Tongue (tissue), 2 donors: ENCODE measurements around the gene AKAP8L. TPM values are rescaled to one million over a fixed set of nuclear protein-coding genes. Genes with fewer than 3 reads are reported as not detected.
A peak's percentile ranks its signal among the peaks of the same experiment; 100 is the strongest.
"Not testable (repeated sequence)": the region's sequence is repeated elsewhere in the genome, so short reads cannot be mapped to it uniquely, and the experiment has no call there.

ENCODE experiments used
- DNase-seq: peaks from one replicate; pipeline ENCODE4 v3.0.0-alpha.2; 2015
- total RNA-seq: library from RNA; depleted of rRNA; stranded (reverse); fragments of >200 nt; gene quantifications from one replicate; pipeline ENCODE4 v1.2.3, GENCODE V29; 2014

The AKAP8L gene
- total RNA-seq, 1 donor from 2014 or later, result 65.4 TPM

DNA sequence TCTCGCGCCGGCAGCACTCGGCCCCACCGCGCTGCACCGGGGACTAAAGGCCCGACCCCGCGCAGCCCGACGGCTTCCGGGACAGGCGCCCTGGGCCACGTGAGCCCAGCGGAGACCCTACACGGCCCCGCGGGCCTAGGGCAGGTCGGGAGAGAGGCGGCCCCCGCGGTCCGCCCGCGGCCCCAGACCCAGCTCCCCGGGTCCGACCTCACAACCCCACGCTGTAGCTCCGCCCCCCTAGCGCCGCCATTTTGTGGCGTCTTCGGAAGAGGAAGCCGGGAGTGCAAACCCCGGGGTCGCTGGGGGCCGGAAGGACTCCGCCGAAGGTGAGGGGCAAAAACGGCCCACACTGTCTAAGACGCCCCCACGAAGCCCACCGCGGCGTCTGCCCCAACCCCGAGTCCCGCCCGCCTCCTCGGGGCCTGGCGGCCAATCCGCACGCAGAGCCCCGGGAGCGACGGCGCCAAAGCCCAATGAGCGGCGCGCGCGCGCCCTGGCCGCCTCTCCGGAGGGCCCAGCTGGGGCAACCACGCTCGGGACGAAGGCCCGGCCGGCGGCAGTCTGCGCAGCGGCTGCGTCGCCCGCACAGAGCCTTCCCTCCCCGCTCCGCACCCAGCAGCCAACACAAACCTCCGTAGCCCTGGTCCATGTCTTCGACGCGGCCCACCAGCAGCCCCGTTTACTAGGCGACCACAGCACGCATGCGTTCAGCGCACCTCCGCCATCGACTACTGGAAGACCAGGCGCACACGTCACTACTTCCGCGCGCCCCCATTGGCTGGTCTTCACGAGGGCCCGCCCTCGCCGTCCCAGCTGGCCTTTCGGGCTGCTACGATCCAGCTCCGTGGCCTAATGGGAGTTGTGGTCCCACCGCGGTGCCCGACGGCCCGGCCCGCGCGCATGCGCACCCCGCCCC is 39.4 kb downstream of the AKAP8L start, which contains the start of gene AKAP8:
Gene AKAP8 (minus strand): TSS at position 705 of the 916 bp plus-strand sequence. CDS start 56 bp downstream, at position 649.
- peak; percentile 99 for DNase-seq

DNA sequence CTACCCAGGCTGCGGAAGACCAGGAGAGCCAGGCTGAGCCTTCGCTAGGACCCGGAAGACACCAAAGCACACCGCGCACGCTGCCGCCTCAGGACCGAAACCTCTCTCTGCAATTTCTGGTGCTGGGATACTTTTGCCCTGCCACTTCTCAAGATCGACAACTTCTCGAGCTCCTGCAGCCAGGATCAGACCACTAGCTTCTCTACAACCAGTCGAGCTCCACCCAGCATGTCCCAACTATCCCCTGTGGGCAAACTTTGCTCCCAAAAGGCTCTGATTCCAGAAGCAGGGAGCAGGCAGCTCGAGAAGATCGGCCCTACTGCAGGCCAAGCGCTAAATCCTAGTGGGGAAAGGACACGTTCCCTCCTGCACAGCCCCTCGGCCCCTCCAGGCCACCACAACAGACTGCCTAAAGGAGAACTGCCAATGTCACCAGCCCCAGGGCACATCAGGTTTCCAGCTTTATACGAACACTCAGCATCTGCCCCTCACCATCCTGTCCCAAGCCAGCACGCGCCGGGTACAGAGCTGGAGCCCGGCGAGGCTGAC is 40.2 kb downstream of the AKAP8L start:
- peak; percentile 73 for DNase-seq

- DNase-seq, result no peak
Observed at GRCh38 chr19:15374796-15375440, 43.9 kb downstream of the AKAP8L start.

- no peak for DNase-seq
Observed at GRCh38 chr19:15374105-15374651, 44.6 kb downstream of the AKAP8L start.

DNA sequence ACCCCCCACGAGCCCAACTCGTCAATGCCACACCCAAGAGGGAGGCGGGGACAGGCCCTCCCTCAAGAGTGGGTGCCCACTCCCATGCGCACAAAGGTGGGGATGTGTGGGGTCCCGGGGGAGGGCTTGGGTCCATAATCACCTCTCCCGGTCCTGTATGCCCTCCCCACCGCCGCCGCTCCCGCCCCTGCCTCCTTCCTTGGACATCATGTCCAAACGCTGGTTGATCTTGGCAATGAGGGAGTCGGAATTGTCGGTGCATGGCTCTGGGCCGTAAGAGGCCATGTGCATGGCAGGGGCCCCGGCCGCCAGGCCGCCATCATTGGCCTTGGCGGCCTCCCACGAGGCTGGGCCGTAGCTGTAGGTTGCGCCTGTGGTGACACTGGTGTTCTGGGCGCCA is 45.1 kb downstream of the AKAP8L start:
- no peak for DNase-seq

GRCh38 chr19:15372891-15373301 is 45.9 kb downstream of the AKAP8L start:
- DNase-seq, result no peak

- DNase-seq, result no peak
Observed at GRCh38 chr19:15372470-15372869, 46.3 kb downstream of the AKAP8L start.

DNA sequence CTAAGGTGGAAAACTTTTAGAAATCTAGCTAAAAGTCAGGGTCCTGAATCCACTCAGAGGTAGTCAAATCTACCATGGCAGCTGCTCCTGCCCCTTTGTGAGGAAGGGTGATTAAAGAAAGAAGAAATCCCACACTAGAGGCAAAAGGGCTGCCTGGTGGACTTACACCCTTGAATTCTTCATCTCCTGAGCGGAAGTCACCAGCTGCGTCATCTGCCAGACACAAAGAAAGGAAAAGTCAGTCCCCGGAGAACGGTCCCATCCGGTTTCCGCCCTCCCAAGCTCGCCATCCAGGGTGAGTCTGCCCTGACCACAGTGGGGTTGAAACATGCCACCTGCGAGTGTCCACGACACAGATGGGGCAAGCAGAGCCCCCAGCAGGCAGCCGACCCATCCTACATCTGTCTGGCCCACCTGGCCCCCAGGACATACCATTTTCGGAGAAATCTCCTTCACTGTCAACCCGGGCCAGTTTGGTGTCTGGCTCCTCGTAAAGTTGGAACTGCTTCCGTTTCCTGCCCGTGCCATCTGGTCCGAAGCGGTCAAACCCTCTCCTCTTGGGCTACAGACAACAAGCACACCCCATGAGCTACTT is 46.9 kb downstream of the AKAP8L start:
- no peak for DNase-seq

DNA sequence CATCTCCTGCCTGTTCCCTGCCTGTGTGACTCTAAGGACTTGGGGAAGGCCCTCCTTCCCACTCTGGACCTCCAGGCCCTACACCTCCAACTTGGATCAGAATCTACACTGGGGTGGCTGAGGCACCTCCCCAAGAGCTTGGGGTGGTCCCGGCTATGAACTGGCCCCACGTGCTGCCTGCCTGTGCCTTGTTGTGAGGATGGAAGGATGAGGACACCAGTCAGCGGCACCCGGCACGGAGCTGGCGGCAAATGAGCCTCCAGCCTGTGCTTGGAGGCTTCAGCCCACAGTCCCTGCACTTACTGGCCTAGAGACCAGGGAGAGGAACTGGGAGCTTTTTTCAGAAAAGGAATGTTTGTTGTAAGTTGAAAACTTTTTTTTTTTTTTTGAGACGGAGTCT is 47.7 kb downstream of the AKAP8L start:
- DNase-seq, result no peak

- DNase-seq, result no peak
Observed at GRCh38 chr19:15369594-15369891, 49.2 kb downstream of the AKAP8L start.

DNA sequence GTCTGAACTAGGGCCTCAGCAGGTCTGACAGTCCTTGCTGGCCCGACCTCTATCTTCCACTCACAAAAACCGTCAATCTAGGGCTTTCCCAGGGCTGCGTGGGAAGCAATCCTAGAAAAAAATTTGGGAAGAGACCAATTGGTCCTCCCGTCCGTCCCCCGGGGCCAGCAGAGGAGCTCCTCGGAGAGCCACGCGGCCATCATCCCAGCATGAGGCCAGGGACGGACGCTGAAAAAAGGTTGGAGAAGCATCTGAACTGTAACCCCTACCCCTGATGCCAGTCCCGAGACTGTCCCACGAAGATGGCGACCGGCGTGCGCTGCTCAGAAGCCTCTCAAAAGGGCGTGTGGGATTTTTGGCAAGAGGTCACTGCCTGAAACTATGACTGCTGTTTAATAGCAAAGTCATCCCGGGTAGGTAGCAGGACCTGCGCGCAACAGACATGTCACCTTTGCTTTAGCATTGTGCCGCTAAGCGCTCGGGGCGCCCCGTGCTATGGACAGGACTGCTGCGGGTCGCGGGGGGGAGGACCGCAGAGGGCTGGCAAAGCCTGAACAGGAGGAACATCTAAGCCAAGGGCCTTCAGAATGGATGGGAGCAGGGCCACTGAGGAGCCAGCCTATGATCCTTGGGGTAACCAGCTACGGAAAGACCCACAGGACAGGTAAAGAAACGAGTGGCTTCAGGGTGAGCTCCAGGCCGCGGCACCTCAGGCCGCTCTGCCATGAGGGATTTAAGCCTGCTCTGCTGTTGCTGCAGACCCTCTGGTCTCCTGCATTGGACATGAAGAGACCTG is 49.8 kb downstream of the AKAP8L start:
- DNase-seq, result no peak

DNA sequence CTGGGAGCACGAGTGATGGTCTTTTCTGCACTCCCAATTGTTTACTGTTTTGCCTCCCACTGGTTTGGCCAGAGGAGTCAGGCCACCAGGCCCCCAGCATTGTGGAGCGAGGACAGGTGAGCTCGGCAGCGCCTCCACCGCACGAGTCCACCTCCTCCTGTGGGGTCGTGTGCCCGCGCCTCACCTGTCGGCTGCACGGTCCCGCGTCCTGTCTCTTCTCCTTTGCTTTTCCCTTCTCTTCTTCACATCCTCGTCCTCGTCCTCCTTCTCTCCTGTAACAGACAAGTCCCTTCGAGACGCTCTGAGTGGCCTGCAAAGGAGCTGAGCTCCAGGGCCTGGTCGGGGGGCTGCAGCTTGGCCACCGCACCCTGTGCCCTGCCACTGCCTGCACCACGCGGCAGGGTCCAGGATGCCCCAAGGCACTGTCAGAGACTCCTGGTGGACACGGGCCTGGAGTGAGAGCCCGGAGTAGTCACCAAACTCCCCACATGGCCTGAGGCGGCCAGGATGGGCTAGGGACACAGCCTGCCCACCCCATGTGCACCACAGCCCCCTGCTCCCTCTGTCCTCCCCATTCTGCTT is 50.6 kb downstream of the AKAP8L start:
- DNase-seq, result no peak

DNA sequence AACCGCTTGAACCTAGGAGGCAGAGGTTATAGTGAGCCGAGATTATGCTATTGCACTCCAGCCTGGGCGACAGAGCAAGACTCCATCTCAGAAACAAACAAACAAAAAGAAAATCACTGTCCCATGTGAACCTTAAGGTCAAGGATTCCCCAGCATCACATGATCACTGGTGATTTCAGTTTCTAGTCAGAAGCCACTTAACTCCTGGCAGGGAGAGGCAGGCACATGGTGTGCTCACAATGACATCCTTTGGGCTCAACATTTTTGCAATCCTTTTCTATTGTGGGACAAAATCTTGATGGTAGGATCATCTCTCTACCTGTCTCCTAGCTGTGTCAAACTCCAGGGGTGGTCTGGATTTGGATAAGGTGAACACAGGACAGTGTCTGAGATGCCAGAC is 51.3 kb downstream of the AKAP8L start:
- DNase-seq, result no peak

- DNase-seq, result no peak
Observed at GRCh38 chr19:15365264-15365663, 53.5 kb downstream of the AKAP8L start.

DNA sequence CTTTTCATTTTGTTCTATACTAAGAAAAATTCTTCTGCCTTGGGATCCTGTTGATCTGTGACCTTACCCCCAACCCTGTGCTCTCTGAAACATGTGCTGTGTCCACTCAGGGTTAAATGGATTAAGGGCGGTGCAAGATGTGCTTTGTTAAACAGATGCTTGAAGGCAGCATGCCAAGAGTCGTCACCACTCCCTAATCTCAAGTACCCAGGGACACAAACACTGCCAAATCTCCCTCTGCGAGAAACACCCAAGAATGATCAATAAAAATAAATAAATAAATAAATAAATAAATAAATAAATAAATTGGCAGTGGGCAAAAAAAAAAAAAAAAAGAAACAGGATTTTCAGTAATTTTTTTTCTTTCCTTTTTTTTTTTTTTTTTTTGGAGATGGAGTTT is 55.0 kb downstream of the AKAP8L start:
- DNase-seq, result peak; percentile 32

DNA sequence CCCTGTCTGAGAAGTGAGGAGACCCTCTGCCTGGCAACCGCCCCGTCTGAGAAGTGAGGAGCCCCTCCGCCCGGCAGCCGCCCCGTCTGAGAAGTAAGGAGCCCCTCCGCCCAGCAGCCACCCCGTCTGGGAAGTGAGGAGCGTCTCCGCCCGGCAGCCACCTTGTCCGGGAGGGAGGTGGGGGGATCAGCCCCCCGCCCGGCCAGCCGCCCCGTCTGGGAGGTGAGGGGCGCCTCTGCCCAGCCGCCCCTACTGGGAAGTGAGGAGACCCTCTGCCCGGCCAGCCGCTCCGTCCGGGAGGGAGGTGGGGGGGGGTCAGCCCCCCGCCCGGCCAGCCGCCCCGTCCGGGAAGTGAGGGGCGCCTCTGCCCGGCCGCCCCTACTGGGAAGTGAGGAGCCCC is 55.7 kb downstream of the AKAP8L start:
- not testable (repeated sequence) for DNase-seq

GRCh38 chr19:15360015-15360414 is 58.8 kb downstream of the AKAP8L start:
- DNase-seq, result not testable (repeated sequence)

DNA sequence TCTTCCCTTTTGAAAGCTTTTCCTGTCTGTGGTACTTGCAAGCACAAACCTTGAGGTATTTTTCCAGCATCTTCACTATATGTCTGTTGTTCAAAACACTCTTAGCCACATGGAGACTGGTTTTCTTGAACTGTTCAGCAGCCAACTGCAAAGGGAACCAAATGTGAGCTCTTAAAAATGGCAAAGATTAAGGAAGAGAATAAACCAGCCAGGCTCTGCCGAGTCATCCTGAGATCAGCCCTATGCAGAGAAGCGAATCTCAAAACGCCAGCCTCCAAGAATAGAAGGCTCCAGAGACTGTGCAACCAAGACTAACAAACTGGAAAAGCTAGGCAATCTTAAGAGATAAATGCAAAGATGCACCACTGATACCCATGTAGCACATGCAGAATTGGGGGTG is 59.9 kb downstream of the AKAP8L start:
- no peak for DNase-seq

DNA sequence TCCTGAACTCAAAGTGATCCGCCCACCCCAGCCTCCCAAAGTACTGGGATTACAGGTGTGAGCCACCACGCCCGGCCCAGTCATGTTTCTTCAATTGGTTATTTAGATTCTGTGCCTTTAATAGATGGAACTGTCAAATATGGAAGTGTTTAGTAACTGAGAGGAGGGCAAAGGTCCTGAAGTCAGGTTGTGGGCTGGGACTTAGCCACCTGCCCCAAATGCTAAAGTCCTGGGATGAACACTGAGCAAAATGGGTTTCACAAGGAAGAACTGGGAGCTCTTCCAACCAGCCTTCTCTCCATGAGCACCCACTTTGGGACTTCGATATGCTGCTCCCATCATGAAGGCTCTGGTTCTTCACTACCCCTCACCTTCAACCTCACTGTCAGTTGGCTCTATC is 60.9 kb downstream of the AKAP8L start:
- no peak for DNase-seq

GRCh38 chr19:15354566-15355296 is 64.1 kb downstream of the AKAP8L start:
- no peak for DNase-seq

- DNase-seq, result no peak
Observed at GRCh38 chr19:15353908-15354307, 64.9 kb downstream of the AKAP8L start.
